H1 (cell line): ENCODE data around the gene IP6K3. TPM values are rescaled to one million over a fixed set of nuclear protein-coding genes. Genes with fewer than 3 reads are reported as not detected.

Experiments used
- CBX5 ChIP-seq: fragments of 300-800, 300-1000 bp; sonication (generic); IDR thresholded peaks from 2 replicates; pipeline ENCODE4 v1.7.1; 2016; ENCODE audit warnings: antibody characterized with exemption, low read length, low read depth
- E2F6 ChIP-seq: IDR thresholded peaks from 2 replicates; pipeline ENCODE4 v1.6.1; 2012; ENCODE audit warnings: inconsistent platforms
- JUN ChIP-seq: IDR thresholded peaks from 2 replicates; pipeline ENCODE4 v1.6.1; 2011; ENCODE audit warnings: low read depth, mild to moderate bottlenecking, improper control_type of control experiment, low read length
- TEAD4 ChIP-seq: IDR thresholded peaks from 2 replicates; pipeline ENCODE4 v1.6.1; 2012; ENCODE audit warnings: low read depth, low read length, inconsistent platforms, mixed read lengths
- polyA plus RNA-seq, 7 experiments: library from polyadenylated mRNA; depleted of rRNA in 3 of 7; stranded (reverse) in 5 of 7; unstranded in 2 of 7; fragments of >200 nt in 5 of 7; fragments of 200-250 nt in 2 of 7; gene quantifications; 1 replicate in 5 of 7; 2 replicates in 1 of 7; 4 replicates in 1 of 7; pipeline versions ENCODE4 v1.2.1 to v1.2.3, GENCODE V29; 2011 to 2013; ENCODE audit warnings: missing spikeins in 2 of 7, mixed read lengths in 2 of 7
- total RNA-seq: library from RNA; stranded (reverse); fragmentation: NEBNext Ultra II Directional; extraction: Animal tissue kit (Norgen Biotek cat#: 25700); gene quantifications from 2 replicates; pipeline ENCODE4 v1.2.1, GENCODE V29; 2021

The IP6K3 gene
- total and polyA plus RNA-seq, 2 of the 8 experiments (the other 6 are each of a cell fraction or from before 2014, with no cell fraction given), result 0.22 to 0.73 TPM

- TF ChIP-seq JUN (no peak), CBX5 (no peak), E2F6 (no peak), TEAD4 (no peak)
These were observed 7.8 kb downstream of the IP6K3 start (continued) for GRCh38 chr6:33738879-33739278.
